Keratinocyte (primary cell): ENCODE measurements around the gene RASGRF2.

ENCODE experiments used
- CTCF ChIP-seq, 3 experiments: IDR thresholded peaks in 1 of 3; conservative IDR thresholded peaks in 1 of 3; optimal IDR thresholded peaks in 1 of 3; 2 replicates in 2 of 3; 3 replicates in 1 of 3; pipeline versions ENCODE3 to v1.5.1; 2011; ENCODE audit warnings: low read length in 3 of 3, mild to moderate bottlenecking in 3 of 3, moderate library complexity in 2 of 3, control low read depth in 1 of 3, inconsistent platforms in 1 of 3; ENCODE audit not compliant: insufficient read depth in 2 of 3; ENCODE audit errors: extremely low read depth in 1 of 3
- EZH2 ChIP-seq: IDR thresholded peaks from one replicate; pipeline ENCODE4 v1.6.1; 2012; ENCODE audit warnings: inconsistent platforms, mild to moderate bottlenecking, low read length, moderate library complexity

- TF ChIP-seq CTCF (optimal IDR thresholded peaks at IDR 0.05 in 1 of 3, IDR thresholded peaks at IDR 0.05 in 1 of 3, conservative IDR thresholded peaks at IDR 0.05 in 1 of 3; ENCODE audit: extremely low read depth in 1 of 3, insufficient read depth in 2 of 3, low read length in 3 of 3): no peak
- TF ChIP-seq EZH2: no peak
Observed at GRCh38 chr5:81212211-81212751, 252.1 kb downstream of the RASGRF2 start.
